ENCODE results near the gene TMPRSS9.

The TMPRSS9 gene

DNA sequence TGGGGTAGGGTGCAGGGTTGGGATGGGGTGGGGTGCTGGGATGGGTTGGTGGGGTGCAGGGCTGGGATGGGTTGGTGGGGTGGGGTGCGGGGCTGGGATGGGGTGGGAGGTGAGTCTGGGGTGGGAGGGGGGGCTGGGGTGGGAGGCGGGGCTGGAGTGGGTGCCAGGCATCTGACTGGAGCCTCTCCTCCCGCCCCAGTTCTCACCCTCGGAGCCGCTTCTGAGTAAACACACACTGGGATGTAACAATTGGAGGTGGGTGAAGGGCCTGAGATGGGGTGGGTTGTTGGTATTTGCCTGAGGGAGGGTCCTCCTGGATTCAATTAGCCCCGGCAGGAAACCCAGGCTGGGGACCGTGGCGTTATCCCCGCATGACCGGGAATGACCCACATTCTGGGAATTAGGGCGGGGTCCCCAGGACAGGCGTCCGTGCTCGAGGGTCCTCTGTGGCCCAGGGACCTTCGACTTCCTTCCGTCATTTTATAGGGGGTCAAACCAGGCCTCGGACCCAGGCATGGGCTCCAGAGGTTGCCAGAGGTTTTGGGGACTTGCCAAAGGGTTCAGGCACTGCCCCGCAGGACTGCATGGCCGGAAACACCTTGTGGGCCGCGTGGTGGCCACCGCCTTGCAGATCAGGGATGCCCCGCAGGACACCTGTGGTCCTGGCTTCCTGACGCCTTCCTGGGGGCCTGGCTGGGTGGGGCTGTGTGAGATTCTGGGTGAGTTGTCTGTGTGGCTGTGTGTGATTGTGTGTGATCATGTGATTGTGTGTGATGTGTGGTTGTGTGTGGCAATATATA, 1.4 kb downstream of the TMPRSS9 start:
- DNase-seq (ENCODE audit: low read depth in 3 of 3): no peak

DNA sequence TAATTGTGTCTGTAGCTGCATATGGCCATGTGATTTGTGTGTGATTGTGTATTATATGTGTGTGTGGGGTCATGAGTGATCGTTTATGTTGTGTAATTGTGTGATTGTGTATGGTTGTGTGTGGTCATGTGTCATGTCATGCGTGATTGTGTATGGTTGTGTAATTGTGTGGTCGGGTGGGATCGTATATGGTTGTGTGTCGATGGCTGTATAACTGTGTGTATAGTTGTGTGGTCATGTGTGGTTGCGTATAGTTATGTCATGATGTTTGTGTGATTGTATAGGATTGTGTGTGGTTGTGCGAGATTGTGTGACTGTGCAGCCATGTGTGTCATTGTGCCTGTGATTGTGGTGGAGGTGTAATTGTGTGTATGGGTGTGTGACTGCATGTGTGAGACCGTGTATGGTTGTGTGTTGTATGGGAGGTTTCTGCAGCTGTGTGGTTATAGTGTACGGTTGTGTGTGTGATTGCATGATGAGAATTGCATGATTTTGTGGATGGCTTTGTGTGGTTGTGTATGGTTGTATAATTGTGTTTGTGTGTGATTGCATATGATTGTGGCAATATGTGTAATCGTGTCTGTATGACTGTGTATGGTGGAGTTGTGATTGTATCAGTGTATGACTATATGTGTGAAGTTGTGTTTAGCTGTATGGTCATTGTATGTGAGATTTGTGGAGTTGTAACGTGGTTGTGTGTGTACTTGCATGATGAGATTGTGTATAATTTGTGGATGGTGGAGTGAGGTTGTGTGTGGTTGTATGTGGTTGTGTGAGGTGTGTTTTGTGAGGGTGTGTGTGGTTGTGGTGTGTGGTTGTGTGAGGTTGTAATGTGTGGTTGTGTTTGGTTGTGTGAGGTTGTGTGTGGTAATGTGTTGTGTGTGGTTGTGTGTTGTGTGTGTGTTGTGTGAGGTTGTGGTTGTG, 2.2 kb downstream of the TMPRSS9 start:
- DNase-seq (ENCODE audit: low read depth in 3 of 3): no peak

DNA sequence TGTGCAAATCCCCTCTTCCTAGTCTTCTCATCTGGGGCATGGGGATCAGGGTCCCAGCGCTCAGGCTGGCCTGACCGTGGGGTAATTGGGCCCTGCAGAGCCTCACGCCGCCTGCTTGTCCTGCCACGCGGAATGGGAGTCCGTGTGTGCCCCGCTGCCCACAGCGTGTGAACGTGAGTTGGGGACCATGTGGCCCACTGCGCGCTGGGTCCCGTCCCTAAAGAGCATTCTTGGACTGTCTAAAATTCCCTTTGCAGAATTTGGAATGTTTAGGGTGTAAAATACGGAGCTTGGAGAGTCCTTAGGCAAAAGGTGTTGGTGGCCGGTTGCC, 2.9 kb downstream of the TMPRSS9 start:
- DNase-seq (ENCODE audit: low read depth in 3 of 3): no peak

DNA sequence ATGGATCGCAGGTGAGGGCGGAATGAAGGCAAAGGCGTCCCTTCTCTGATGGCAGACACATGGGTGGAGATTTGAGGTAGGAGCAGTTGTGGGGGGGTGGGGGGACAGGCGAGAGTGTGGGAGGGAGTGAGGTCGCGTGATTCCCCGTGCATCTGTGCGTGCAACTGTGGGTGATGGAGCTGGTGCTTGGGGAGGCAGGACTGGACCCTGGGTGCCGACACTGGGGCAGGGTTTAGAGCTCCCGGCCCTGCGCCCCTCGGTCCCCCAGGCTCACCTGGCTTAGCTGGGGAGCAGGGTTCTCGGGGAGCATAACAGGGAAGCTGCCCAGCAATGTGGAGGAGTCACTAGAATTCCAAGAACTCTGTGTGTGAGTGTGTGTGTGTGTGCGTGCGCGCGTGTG, 3.4 kb downstream of the TMPRSS9 start:
- DNase-seq (ENCODE audit: low read depth in 3 of 3): no peak

DNA sequence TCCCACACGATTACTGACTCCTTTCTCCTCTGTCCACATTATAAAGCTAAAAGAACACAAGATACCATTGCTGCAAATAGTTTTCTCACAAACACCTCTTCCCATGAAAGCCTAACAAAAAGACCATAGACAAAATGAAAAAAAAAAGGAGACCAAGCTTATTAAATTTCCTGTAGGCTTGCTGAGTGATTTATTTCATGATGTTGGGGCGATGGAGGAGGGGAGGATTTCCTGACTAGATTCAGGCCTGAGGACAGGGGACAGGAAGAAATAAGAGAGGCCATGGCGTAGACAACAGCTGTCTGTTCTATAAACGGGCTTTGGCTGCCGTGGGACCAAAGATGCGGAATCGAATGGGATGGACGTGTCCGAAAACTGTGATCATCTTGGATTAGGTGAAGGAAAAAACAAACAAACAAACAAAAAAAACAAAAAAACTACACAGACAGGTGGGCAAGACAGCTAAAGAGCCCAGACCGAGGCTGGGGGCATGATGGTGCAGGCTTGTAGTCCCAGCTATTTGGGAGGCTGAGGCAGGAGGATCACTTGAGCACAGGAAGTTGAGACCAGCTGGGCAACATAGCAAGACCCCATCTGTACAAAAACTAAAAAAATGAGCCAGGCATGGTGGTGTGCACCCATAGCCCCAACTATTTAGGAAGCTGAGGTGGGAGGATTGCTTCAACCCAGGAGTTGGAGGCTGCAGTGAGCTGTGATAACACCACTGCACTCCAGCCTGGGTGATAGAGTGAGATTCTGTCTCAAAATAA, 5.3 kb downstream of the TMPRSS9 start:
- DNase-seq (ENCODE audit: low read depth in 3 of 3): no peak

DNA sequence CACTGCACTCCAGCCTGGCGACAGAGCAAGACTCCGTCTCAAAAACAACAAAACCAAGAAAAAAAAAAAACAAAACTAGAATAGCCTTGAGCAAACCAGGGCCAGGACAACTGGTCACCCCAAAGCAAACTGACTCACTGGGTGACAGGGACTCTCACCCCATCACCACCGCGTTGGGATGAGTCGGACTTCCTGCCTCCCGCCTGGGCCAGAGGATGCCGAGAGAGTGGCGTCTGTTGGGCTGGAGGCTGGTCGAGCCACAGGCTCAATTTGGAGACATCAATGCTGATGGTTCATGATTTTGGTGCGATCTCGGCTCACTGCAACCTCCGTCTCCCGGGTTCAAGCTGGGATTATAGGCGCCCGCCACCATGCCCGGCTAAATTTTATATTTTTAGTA, 11.6 kb downstream of the TMPRSS9 start:
- no peak for DNase-seq (ENCODE audit: low read depth in 3 of 3)

DNA sequence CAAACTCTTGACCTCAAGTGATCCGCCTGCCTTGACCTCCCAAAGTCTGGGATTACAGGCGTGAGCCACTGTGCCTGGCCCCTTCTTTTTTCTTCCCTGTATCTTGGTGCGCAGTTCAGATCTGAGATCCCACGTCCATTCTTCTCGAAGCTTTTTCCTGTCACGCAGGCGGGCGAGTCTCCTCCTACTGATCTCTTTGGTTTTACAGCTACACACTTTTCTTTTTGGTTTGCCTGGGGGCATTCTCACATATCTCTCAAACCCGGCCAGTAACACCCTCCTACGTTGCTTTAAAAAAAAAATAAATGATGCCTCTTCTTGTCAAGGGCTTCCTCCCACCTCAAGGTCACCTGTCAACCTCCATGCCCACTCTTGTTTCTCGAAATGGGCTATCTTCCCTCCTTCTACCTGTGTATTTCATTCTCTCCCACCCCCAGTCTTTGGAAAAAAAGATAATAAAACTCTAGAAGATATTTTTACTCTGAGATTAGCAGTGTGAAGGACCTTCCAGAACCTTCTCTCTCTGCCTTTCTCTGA, 12.1 kb downstream of the TMPRSS9 start:
- no peak for DNase-seq (ENCODE audit: low read depth in 3 of 3)

DNA sequence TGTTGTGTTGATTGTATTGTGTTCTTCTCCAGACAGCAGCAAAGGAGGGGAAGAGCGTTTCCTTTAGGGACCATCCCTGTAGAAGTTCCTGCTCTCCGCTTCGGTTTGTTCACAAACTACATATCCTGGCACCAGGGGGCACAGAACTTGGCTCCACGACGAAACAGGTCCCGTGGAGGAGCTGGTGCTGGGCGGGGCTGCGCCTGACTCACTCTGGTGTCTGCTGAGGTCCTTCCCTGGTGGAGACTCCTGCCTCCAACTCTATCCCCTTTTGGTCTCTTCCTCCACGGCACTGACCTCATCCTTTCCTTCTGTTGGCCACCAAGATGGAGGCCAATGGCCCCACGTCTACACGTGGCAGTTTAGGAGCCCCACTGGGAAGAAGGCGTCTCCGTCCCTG, 14.7 kb downstream of the TMPRSS9 start:
- DNase-seq (ENCODE audit: low read depth in 3 of 3): no peak

DNA sequence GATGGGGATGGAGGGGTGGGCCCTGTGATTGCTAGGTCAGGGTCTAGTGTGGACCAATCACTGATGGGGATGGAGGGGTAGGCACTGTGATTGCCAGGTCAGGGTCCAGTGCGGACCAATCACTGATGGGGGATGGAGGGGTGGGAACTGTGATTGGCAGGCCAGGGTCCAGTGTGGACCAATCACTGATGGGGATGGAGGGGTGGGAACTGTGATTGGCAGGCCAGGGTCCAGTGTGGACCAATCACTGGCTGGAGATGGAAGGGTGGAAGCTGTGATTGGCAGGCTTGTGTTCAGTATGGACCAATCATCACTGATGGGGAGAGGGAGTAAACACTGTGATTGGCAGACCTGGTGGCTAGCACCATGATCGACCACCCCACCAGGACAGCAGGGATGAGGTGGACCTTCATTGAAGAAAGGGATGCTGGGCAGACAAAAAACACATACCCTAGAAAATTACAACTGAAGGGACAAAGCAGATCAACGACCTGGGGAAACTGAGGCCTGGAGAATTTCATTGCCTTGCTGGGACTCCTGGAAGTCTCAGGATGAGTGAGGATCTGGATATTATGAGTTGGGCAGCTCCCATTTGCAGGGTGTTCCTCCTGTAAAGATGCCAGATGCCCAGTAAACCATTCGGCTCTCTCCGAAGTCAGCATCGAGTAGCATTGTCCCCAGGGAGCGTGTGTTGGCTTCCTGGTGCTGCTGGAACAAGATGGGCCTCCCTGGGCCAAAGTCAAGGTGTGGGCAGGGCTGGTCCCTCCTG, 15.5 kb downstream of the TMPRSS9 start:
- no peak for DNase-seq (ENCODE audit: low read depth in 3 of 3)

DNA sequence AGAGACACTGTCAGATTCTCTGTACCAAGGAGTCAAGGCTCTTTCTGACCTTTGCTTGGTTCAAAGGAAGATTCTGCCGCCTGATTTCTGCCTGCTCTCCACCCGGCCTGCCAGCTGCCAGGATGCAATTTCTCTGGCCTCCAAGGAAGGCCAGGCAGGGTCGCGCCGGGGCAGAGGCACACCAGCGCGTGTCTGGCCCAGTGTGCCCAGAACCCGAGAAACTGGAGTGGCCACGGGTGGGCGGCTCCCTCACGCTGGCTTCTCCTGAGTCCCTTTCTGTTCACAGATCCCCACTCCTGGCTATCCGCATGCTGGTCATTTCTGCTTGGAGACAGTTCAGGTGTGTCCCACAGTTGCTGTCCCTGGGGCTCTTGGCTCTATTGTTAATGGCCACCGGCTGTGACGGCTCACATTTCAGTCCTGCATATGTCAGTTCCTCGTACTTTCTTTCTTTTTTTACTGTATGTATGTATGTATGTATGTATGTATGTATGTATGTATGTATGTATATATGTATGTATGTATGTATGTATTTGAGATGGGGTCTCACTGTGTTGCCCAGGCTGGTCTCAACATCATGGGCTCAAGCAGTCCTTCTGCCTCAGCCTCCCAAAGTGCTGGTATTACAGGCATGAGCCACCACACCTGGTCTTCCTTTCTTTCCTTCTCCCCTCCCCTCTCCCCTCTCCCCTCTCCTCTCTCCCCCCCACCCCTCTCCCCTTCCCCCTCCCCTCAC, 16.9 kb downstream of the TMPRSS9 start:
- no peak for DNase-seq (ENCODE audit: low read depth in 3 of 3)

DNA sequence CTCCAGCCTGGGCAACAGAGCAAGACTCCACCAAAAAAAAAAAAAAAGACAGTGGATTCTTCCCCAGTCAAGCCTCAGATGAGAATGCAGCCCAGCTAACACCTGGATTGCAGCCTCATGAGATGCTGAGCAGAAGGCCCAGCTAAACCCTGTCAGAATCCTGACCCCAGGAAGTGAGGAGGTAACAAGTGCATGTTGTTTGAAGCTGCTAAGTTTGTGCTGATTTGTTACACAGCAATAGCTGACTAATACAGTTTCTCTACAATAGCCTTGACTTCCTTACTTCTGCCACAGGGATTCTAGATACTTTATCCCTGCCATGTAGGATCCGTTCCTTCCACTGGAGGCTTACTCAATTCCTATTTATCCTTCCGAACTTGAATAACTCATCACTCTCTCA, 20.5 kb downstream of the TMPRSS9 start:
- no peak for DNase-seq (ENCODE audit: low read depth in 3 of 3)

DNA sequence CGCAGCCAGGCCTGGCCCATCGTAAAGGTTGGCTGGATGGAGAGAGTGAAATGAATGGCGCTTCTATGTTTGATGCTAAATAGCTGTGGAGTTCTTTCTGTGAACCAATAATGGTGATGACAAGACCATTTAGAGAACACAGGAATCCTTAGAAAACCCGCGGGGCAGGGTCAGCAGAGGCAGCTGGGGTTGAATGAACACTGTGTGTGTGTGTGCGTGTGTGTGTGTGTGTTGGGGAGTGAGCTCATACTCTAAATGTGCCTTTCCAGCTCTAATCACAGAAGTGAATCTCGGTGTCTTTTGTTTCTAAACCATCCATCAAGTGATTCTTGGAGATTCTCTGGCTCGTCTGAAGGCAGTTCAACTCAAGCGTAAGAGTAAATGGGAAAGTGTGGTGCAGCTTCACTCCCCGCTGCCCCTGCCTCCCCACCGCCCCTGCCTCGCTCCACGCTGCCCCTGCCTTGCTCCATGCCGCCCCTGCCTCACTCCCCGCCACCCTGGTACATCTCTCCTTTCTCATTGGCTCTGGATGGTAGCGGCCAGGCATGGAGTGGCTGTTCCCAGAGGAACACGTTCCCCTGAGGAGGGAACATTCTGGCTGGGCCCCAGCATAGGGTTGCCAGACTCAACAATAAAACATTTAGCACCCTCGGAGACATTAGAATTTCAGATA, 21.2 kb downstream of the TMPRSS9 start:
- no peak for DNase-seq (ENCODE audit: low read depth in 3 of 3)

DNA sequence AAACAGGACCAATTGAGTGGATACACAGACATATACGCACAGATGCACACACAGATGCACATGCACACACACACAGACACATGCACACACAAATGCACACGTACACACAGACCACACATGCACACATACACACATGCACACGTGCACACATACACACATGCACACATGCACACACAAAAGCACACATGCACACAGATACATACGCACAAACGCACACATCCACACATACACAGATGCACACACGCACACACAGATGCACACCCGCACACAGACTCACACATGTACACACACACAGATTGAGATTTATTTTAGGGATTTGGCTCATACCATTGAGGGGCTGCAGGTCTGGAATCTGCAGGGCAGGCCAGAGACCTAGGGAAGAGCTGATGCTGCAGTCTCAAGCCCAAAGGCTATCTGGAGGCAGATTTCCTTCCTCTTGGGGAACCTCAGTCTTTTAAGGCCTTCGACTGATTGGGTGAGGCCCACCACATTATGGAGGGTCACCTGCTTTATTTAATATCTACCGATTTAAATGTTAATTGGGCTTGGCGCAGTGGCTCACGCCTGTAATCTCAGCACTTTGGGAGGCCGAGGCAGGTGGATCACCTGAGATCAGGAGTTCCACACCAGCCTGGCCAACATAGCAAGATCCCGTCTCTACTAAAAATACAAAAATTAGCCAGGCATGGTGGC, 22.6 kb downstream of the TMPRSS9 start:
- DNase-seq (ENCODE audit: low read depth in 3 of 3): no peak

DNA sequence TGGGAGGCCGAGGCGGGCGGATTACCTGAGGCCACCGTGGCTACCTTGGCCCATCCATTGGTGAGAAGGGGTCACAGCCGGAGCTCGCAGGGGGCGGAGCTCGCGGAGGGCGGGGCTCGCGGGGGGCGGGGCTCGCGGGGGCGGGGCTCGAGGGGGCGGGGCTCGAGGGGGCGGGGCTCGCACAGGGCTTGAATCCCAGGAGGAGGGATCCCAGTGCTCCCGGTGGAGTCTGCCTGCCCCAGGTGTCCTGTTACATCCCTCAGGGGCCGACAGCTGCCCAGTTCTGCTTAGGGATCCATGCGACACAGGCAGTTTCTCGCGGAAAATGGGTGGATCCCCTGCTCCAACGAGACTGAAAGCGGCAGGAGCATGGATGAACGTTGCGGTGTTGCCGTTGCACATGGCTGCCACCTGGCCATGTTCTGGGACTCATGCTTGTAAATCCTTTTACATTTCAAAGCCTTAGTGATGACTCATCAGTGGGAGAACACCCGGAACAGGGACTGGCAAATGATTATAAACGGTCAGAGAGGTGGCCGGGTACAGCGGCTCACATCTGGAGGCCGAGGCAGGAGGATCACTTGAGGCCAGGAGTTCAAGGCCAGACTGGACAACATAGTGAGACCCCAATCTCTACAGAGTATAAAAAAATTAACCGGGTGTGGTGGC, 25.1 kb downstream of the TMPRSS9 start:
- no peak for DNase-seq (ENCODE audit: low read depth in 3 of 3)

DNA sequence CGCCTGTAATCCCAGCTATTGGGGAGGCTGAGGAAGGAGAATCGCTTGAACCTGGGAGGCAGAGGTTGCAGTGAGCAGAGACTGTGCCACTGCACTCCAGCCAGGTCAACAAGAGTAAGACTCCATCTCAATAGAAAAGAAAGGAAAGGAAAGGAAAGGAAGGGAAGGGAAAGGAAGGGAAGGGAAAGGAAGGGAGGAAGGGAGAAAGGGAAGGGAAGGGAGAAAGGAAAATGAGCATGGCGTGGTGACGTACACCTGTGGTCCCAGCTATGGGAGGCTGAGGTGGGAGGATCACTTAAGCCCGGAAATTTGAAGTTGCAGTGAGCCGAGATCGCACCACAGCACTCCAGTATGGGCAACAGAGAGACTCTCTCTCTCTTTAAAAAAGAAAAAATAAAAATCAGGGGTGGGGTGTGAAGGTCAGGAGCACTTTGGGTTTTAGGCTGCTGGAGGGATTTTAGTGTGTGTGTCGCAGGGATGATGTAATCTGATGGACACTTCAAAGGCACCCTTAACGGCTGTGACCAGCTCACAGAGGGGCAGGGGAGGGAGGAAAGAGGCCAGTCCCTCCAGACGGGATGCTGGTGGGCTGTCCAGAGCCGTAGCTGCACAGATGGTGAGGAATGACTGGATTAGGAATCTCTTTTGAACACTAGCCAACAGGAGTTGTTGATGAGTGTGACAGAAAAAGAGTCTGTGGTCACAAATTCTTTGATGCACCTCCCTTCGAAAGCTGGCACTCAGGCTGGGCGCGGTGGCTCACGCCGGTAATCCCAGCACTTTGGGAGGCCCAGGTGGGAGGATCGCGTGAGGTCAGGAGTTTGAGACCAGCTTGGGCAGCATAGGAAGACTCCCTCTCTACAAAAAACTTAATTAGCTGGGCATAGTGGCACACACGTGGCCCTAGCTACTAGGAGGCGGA, 27.6 kb downstream of the TMPRSS9 start:
- DNase-seq (ENCODE audit: low read depth in 3 of 3): no peak

DNA sequence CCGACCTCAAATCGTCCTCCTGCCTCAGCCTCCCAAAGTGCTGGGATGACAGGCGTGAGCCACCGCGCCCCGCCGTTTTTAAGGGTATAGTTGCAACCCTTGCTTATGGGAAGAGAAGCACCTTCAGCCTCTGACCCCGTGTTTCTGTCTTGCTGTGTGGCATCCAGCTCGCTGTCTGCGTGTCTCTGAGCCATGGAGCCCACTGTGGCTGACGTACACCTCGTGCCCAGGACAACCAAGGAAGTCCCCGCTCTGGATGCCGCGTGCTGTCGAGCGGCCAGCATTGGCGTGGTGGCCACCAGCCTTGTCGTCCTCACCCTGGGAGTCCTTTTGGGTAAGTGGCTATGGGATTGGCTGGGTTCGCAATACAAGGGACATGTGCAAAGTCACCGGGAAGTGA, 29.5 kb downstream of the TMPRSS9 start:
- no peak for DNase-seq (ENCODE audit: low read depth in 3 of 3)

DNA sequence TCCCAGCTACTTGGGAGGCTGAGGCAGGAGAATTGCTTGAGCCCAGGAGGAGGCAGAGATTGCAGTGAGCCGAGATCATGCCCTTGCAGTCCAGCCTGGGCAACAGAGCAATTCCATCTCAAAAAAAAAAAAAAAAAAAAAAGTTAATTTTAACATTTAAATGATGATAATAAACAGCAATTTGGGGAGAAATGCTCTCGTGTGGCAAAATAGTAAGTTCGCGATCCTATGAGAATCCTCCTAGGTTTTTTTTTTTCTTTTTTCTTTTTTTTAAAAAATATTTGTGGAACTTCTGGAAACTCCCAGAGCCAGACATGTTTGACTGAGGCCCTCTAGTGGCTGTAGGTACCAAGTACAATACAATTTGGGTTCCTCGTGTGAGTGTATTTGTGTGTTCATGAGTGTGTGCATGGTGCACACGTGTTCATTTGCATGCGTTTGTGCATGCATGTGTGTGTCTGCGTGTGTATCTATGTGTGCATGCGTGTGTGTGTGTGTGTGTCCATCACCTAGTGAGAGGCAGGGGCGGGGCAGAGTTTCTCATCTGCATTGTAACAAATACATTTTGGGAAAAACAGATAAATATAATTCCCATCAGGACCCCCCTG, 31.2 kb downstream of the TMPRSS9 start:
- DNase-seq (ENCODE audit: low read depth in 3 of 3): peak in 2 of 3 experiments; percentile 9 to 19

Measured in stimulated activated CD4-positive, alpha-beta T cell treated with anti-CD3 and anti-CD28 coated beads, TNF-alpha, amount 100 ng/mL, for 24 hours (primary cell).